ENCODE measurements around the gene ABCB8. TPM values are rescaled to one million over a fixed set of nuclear protein-coding genes. Genes with fewer than 3 reads are reported as not detected.

ABCB8 gene
- total and polyA plus RNA-seq, 2 of the 8 experiments (the other 6 are each of a cell fraction or from before 2014, with no cell fraction given) = 17.7 to 27.0 TPM

DNA sequence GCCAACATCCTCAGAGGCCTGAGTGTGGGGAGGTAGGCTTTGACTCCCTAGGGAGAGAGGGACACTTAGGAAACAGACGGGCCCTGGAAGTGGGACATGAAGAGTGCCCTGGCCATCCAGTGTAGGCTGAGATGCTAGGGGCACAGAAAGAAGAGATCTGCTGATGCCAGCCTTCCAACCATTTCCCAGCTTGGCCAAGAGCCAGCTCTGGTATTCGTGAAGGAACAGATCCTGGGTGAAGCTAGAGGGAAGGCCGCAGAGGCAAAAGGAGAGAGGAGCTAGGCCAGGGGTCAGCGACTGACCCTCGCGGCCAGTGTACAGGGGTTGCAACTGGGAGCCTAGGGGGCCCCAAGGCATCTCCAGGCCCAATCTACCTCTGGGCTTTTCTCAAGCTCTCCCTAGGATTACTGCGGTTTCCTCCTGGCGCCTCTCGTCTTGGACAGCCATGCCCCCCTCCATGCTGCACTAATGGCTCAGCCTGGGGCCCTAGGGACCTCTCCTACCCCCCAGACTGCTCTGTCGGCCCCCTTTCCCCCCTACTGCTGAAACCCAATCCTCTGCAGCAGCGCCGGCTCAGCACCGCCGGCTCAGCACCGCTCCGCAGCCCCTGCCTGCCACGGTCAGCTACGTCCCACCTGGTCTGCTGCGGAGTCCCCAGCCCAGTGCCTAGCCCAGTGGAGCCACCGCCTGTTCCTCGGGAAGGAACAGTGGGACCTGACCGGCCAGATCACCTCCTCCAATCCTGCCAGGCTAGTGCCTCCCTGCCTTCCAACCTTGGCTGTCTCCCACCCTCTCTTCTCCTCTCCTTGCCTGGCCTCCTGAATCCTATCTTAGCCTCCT lies 19.9 kb downstream of the ABCB8 start, which contains the start of gene ASIC3 (continued):
- no peak for TF ChIP-seq KDM4A (IDR thresholded peaks at IDR 0.05; ENCODE audit: low read depth, low read length, severe bottlenecking)
- no peak for TF ChIP-seq GTF2F1 (IDR thresholded peaks at IDR 0.05; ENCODE audit: borderline replicate concordance, low read depth, low read length)
- no peak for TF ChIP-seq SP1 (IDR thresholded peaks at IDR 0.05; ENCODE audit: low read depth, low read length)
- TF ChIP-seq GABPA (IDR thresholded peaks at IDR 0.05; ENCODE audit: borderline replicate concordance, insufficient read depth, low read length) = no peak
- no peak for TF ChIP-seq FOSL1 (IDR thresholded peaks at IDR 0.05; ENCODE audit: insufficient read depth, low read depth, low read length)
- no peak for TF ChIP-seq KDM1A (IDR thresholded peaks at IDR 0.05; ENCODE audit: borderline replicate concordance, low read length)
- TF ChIP-seq CREB1 (IDR thresholded peaks at IDR 0.05) = no peak
- TF ChIP-seq TAF7 (optimal IDR thresholded peaks at IDR 0.05; ENCODE audit: borderline replicate concordance, low read depth, low read length) = no peak
